PC-9 (cell line): ENCODE results near the gene RNF40. TPM values are rescaled to one million over a fixed set of nuclear protein-coding genes. Genes with fewer than 3 reads are reported as not detected.

Experiments
- total RNA-seq: library from RNA; stranded (reverse); gene quantifications from 2 replicates; pipeline ENCODE4 v1.2.3, GENCODE V29; 2021

RNF40 gene
- total RNA-seq, 1 experiment from 2014 or later: 178 TPM

Other genes starting within 250 kb of the RNF40 start
- gene ZNF768, start 235.8 kb upstream of the RNF40 start, total RNA-seq: 64.2 and 68.4 TPM in 2 replicates
- 14.5 and 17.9 TPM in 2 replicates for gene ZNF747, start 227.5 kb upstream of the RNF40 start, total RNA-seq
- gene ZNF764, start 203.9 kb upstream of the RNF40 start, total RNA-seq: 12.3 and 12.4 TPM in 2 replicates
- gene ZNF688, start 190.6 kb upstream of the RNF40 start, total RNA-seq: 13.1 and 25.7 TPM in 2 replicates
- 30.9 and 39.8 TPM in 2 replicates for gene ZNF785, start 176.6 kb upstream of the RNF40 start, total RNA-seq
- 9.1 and 10.1 TPM in 2 replicates for gene ZNF689, start 151.9 kb upstream of the RNF40 start, total RNA-seq
- gene PRR14, start 111.4 kb upstream of the RNF40 start, total RNA-seq: 67.3 and 85.3 TPM in 2 replicates
- gene FBRS, start 103.9 kb upstream of the RNF40 start, total RNA-seq: 87.5 and 128 TPM in 2 replicates
- 92.0 and 116 TPM in 2 replicates for gene SRCAP, start 63.2 kb upstream of the RNF40 start, total RNA-seq
- gene PHKG2, start 13.9 kb upstream of the RNF40 start, total RNA-seq: 66.1 and 67.3 TPM in 2 replicates
- 17.9 and 19.9 TPM in 2 replicates for gene CFAP119, start 260 bp upstream of the RNF40 start, total RNA-seq
- 21.7 and 25.6 TPM in 2 replicates for gene ZNF629, start 24.9 kb downstream of the RNF40 start, total RNA-seq
- gene BCL7C, start 131.8 kb downstream of the RNF40 start, total RNA-seq: 59.3 and 66.9 TPM in 2 replicates
- 11.6 and 17.0 TPM in 2 replicates for gene CTF1, start 134.3 kb downstream of the RNF40 start, total RNA-seq
- 70.8 and 72.7 TPM in 2 replicates for gene FBXL19, start 161.2 kb downstream of the RNF40 start, total RNA-seq
- 40.7 and 43.5 TPM in 2 replicates for gene ORAI3, start 186.7 kb downstream of the RNF40 start, total RNA-seq
- 29.6 and 33.2 TPM in 2 replicates for gene SETD1A, start 195.4 kb downstream of the RNF40 start, total RNA-seq
- 34.8 and 44.2 TPM in 2 replicates for gene HSD3B7, start 222.9 kb downstream of the RNF40 start, total RNA-seq
- gene STX1B, start 248.3 kb downstream of the RNF40 start, total RNA-seq: 3.9 and 5.6 TPM in 2 replicates